GM12878 (cell line): ENCODE results near the gene RASSF8.

ENCODE experiments used
- GABPA ChIP-seq: IDR thresholded peaks from 2 replicates; pipeline ENCODE4 v1.6.1; 2014; ENCODE audit warnings: antibody characterized with exemption, low read depth, mild to moderate bottlenecking, inconsistent platforms
- POLR2A ChIP-seq: IDR thresholded peaks from 2 replicates; pipeline ENCODE4 v1.6.1; 2011; ENCODE audit warnings: low read depth, mild to moderate bottlenecking, low read length
- TF ChIP-seq, protein P1 (sequence below): fragments of 450-650 bp; formaldehyde crosslinking; IDR thresholded peaks from 2 replicates; pipeline ENCODE4 v1.5.0; 2022; ENCODE audit warnings: mild to moderate bottlenecking, missing genetic modification characterization

DNA sequence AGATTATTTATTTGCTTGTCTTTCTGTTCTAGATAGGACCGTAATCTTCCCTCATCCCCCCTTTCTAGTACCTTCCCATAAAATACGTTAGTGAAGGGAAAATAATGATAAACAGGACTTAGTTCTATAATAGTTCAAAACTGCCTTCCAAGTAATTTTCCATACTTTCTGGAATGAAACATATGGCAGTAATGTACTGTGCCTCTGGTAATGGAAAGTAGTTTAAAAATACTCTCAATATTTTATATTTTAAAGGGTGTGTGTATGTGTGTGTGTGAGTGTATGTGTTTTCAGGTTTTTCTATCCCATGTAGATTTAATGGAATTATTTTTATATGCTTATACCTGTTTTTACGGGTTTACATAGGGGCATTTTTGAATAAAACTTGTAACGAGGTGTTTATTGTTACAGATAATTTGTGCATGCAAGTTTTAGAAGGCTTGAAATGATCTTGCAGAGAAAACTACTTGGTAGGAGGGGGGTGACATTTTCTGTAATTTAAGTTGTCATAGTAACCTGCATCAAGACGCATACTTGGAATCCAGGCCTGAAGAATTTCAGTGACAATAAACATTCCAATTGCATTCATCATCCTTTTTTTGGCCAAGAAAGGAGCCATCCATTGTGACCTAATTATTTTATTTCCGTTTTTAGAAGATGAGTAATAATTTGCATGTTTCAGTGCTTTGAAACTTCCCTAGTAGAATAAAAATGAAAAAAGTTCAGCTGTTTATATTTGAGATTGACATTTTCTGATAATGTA is 38.9 kb downstream of the RASSF8 start:
- TF ChIP-seq GABPA (no peak), POLR2A (no peak)
- TF ChIP-seq, protein P1, sequence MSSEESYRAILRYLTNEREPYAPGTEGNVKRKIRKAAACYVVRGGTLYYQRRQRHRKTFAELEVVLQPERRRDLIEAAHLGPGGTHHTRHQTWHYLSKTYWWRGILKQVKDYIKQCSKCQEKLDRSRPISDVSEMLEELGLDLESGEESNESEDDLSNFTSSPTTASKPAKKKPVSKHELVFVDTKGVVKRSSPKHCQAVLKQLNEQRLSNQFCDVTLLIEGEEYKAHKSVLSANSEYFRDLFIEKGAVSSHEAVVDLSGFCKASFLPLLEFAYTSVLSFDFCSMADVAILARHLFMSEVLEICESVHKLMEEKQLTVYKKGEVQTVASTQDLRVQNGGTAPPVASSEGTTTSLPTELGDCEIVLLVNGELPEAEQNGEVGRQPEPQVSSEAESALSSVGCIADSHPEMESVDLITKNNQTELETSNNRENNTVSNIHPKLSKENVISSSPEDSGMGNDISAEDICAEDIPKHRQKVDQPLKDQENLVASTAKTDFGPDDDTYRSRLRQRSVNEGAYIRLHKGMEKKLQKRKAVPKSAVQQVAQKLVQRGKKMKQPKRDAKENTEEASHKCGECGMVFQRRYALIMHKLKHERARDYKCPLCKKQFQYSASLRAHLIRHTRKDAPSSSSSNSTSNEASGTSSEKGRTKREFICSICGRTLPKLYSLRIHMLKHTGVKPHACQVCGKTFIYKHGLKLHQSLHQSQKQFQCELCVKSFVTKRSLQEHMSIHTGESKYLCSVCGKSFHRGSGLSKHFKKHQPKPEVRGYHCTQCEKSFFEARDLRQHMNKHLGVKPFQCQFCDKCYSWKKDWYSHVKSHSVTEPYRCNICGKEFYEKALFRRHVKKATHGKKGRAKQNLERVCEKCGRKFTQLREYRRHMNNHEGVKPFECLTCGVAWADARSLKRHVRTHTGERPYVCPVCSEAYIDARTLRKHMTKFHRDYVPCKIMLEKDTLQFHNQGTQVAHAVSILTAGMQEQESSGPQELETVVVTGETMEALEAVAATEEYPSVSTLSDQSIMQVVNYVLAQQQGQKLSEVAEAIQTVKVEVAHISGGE (CRISPR knock-in tag) = no peak
